ENCODE measurements around the gene PTBP1. TPM values are rescaled to one million over a fixed set of nuclear protein-coding genes. Genes with fewer than 3 reads are reported as not detected.

PTBP1 gene
- total RNA-seq, 1 donor from 2014 or later: 123 TPM

DNA sequence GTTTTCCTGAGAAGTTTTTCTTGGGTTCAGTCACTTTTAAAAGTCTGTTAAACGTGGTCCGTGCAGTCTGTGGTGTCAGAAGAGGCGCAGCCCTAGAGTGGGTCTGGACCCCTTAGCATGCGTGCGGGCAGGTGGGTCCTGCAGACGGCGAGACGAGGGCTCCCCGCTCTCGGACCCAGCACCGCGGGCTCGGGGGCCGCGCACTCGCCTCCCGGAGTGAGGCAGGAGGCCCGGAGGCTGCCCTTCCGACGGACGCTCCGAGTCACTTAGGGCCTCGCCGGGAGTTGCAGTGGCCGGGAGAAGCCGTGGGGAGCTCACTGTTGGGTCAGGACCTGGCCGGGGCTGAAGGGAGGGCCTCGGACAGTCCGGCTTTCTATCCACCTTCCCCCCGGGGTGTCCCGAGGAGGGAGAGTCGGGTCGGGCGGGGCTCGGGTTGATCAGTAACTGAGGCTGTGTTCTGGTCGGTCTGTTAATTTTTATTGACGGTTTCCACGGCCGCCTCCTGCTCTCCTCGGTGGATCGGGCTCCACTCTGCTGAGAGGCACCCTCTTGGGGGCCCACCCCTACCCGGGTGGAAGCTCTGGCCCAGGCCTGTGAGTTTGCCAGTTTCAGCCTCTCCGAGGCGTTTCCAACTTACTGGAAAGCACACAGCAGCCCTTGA, 1.3 kb downstream of the PTBP1 start:
- no peak for DNase-seq

DNA sequence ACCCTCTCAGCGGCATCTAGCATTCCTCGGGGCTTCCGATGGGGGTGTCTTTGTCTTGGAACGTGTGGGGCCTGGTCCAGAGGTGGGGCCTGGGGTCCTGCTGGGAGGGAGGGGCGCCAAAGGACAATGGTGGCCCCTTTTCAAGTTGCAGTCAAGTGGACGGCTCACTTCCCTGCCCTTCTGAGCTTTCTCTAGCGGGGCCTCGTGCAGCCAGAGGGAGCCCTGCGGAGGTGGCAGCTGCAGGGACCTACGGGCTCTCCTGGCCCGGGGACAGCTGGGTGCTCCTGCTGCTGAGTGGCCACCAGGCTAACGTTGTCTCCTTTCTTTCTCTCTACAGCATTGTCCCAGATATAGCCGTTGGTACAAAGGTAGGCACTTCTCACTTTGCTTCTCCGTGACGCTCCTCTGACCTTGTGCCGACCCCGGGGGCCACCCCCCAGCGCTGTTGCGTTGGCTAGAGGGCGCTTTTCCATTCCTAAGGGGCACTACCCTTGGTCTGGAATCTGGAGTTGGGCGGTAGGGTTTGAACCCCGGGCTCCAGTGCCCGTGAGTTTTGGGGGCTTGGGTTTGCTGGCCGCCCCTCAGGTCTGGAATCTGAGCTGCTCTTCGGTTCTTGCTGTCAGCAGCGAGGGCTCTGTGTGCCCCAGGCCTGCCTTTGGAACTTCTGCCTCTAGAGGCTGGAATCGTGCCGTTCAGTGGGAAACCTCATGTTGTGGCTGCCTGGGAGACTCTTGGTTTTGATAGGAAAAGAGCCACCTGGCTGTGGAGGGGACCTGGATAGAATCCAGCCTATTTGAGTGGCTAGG, 2.0 kb downstream of the PTBP1 start:
- DNase-seq: peak; percentile 60

DNA sequence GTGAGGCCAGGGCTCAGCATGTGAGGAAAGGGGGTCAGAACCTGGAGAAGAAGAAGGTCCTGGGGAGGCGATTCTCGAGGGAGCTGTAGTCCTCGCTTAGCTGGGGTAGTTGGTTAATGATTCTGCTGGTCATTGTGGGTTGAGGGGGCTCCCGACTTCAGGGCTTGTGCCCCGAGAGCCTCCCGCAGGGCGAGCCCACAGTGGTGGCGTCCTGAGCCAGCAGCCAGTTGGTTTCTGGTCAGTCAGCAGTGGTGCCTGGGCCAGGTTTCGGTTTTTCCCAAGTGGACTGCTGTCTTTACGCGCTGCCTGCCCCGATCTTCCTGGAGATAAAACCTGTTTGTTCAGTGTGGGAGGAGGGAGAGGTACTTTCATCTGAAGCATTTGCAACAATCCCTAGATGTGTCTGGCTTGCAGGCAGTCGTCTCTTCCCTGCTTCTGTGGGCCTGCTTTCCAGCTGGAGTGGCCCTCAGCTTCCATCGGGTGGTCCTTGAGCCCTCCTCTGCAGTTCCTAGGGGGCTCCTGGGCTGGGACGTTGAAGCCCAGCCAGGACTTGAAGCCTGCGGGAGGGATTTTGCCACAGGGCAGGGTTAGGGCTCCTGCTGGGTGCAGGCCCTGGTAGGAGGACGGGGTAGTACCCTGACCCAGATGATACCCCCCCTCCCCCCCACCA, 3.2 kb downstream of the PTBP1 start:
- DNase-seq: peak; percentile 50

DNA sequence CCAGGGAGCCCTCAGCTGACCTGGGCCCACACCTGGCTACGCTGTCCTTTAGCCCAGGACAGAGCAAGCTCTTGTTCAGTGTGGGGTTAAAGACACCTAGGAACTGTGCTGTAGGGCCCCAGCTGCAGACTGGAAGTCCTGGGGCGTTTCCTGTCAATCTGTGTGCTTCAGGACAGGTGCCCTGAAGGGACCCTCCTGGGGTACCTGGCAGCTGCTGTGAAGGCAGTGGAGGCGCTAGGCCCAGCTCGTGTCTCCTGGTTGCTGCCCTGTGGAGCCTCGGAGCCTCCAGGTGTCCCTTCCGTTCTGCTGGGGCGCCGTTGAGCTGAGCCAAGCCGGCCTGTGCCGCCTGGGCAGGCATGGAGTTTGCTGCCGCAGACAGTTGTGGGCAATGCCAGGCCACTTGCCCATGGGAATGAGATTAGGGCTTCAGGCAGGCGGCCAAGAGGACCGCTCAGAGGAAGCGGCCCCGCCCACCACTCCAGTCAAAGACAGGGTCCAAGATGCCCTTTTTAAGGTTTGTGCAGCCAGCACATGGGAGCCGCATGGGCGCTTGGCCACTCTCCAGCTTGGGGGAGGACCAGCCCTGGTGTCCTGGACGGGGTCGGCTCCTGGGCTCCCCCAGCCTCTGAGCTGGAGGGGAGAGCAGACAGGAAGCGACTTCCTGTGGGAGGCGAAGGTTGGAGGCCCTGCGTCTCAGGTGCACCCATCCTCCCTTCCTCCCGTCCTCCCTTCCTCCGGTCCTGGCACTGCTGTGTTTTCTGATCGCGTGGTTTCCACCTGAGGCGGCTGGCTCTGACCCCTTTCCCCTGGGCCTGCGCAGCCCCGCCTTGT, 4.0 kb downstream of the PTBP1 start:
- DNase-seq: peak; percentile 49

DNA sequence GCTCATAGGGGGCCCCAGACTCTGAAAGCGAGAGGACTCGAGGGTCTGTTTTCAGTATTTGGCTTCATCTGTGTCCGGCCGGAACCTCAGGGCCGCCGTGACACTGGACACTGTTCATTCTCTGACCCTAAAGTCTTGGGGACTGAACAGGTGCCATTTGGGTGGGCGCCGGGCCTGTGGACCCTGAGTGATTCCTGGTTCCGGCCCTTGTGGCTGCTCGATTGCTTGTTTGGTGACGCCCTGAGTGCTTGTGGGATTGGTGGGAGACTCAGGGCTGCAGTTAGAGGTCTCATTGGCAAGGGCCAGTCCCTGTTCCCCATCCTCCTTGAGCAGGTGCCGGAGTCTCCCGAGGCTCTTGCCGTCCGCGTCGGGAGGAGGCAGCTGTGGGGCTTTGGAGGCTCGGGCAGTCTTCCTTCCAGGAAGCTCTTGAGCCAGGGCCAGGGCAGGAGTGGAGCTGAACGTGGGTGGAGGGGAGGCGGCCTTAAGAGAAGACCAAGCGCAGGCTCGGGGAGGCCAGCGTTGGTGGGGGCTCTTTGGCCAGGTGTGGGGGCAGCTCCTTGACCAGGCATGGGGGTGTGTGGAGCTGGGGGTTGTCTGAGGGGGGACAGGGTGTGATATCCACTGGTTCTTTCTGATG, 4.7 kb downstream of the PTBP1 start:
- peak; percentile 84 for DNase-seq

DNA sequence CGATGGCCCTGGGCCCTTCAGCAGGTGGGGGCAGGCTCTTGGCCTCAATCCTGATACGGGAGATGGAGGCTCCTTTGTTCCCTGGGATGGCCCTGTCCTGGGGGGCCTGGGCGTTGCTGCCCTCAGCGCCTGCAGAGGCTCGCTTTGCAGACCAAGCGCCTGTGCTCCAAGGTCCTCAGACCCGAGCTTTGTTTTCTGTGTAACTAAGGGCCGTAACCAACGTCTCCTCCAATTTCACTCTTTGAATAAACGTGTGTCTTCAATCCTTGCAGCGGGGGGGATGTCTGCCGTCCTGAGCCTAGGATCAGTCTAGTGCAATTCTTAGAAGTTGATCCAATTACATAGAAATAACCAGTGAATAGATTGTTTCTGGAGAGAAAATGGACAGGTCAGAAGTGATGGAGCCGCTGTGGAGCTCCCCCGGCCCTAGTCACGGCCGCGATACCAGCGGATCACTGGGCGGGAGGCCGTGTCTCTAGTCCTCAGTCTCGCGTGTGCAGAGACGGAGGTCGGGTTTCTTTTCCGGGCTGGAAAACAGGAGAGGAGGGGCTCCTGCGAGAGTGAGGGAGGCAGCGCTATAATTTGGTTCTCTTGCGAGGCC, 5.3 kb downstream of the PTBP1 start:
- DNase-seq: peak; percentile 45

DNA sequence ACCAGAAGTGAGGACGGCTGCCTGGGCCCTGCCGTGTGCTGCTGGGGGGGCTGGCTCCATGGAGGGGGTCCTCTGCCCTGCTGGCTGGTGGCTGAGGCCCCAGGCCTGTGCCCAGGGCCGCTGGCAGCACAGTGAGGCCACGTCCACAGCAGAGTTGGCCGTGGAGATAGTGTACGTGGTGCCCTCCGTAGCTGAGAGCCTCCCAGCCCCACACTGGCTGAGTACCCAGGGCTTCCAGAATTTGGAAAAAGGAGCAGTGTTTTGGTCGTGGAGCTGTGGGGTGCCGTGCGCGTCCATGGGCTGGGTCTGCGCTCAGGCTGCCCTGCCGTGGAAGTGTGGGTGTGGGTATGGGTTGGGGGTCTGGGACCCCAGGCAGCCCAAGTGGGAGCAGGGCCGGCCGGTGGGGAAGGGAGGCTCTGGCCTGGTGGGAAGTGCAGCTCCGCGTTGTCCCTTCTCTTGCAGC, 5.9 kb downstream of the PTBP1 start:
- no peak for DNase-seq

DNA sequence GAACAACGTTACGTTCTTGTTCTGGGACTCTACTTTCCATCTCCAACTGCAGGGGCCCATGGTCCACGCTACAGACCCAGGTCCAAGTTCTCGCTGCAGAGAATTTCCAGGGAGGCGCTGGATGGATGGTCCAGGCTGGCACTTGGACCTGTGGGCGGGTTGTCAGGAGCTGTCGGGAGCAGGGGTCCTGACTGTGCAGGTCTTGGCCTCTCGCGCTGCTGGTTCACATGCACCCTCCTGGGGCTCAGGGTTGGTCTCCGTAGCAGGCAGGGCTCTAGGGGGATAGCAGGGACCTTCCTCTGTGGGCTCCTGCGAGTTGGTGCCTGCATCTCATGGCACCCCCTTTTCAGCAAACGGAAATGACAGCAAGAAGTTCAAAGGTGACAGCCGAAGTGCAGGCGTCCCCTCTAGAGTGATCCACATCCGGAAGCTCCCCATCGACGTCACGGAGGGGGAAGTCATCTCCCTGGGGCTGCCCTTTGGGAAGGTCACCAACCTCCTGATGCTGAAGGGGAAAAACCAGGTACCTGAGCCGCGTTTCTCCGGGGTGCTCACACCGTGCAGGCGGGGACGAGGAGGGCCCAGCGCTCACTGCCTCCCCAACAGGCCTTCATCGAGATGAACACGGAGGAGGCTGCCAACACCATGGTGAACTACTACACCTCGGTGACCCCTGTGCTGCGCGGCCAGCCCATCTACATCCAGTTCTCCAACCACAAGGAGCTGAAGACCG, 6.6 kb downstream of the PTBP1 start:
- no peak for DNase-seq

DNA sequence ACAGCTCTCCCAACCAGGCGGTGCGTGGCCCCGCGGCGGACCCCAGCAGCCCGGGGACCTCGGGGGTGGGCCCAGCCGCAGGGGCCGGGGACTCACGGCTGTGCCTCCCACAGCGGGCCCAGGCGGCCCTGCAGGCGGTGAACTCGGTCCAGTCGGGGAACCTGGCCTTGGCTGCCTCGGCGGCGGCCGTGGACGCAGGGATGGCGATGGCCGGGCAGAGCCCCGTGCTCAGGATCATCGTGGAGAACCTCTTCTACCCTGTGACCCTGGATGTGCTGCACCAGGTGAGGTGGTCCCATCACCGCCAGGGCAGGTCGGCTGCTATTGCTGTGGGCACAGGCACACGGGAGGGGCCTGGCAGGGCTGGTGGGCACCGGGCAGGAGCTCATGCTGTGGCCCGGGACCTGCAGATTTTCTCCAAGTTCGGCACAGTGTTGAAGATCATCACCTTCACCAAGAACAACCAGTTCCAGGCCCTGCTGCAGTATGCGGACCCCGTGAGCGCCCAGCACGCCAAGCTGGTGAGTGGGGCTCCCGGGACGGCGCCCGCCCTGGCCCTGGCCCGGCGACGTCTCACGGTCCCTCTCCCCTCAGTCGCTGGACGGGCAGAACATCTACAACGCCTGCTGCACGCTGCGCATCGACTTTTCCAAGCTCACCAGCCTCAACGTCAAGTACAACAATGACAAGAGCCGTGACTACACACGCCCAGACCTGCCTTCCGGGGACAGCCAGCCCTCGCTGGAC, 7.3 kb downstream of the PTBP1 start:
- DNase-seq: no peak

DNA sequence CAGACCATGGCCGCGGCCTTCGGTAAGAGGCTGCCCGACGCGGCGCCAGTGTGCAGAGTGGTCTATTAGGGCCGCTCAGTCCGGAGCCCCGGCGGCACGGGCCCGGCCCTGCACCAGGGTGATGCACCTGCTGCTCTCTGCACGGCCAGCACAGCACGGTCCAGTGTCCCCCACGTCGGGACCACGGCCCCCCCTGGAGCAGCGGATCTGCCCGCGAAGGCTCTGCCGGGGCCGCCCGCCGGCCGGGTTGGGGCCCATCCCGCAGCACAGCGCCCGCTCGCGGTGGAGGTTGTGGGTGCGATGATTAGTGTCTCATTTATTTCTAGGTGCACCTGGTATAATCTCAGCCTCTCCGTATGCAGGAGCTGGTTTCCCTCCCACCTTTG, 7.9 kb downstream of the PTBP1 start:
- DNase-seq: no peak

DNA sequence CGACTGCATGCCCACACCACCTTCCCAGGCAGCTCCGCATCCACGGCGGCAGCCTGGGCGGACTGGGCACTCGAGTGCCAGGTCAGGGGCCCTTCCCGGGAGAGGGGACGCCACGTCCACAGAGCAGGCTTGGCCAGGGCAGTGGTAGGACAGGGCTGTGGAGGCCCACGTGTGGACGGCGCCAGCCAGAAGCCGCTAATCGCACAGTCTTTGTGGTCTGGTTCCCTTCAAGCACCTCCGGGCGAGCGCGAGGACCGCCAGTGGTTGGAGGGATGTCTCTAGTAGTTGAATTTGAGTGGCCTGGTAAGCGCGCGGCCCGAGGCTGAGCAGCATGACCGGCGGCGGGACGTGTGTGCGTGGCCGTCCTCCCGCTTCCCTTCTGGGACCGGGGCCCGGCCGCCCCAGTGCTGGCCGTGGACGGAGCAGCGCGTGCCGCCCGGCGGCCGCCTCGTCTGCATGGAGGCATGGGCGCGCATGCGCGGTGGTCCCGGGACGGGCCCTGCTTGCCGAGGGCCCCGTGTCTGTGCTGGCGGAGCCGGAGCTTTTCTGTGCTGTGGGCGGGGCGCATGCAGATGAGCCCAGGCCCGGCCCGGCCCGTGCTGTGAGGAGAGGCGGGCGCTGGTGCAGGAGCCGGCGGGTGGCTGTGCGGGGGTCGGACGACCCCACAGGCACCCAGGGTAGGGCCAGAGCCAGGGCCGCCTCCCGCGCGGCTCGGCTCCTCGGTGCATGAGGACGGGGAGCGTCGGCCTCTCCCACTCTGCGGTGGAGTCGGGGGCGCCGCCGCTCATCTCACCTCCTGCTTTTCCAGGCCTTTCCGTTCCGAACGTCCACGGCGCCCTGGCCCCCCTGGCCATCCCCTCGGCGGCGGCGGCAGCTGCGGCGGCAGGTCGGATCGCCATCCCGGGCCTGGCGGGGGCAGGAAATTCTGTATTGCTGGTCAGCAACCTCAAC, 8.6 kb downstream of the PTBP1 start:
- DNase-seq: no peak

DNA sequence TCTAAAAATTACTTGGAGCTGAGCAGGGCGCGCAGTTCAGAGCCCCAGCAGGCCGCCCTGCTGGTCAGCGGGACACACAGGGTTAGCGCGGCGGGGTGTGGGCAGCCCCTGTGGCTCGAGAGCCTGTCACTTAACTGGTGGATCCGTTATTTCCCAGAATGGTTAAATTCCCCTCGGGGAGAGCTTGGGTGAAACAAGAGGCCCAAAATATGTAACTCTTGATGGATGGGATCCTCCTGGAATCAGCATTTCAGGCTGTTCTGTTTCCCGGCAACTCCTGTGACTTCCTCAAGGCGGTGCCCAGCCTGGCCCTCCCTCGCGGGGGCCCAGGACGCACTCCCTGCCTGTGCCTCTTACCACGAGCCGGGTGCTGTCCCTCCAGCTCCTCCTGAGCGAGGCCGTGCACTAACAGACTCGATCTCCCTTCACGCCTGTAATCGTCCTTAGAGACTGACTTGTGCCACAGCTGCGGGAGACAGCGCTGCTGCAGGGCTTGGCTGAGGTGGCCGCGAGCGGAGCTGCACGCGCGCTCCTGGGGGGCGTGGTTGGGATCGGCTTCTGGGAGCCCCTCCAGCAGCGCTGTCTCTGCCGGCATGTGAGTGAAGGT, 9.7 kb downstream of the PTBP1 start:
- DNase-seq: no peak

DNA sequence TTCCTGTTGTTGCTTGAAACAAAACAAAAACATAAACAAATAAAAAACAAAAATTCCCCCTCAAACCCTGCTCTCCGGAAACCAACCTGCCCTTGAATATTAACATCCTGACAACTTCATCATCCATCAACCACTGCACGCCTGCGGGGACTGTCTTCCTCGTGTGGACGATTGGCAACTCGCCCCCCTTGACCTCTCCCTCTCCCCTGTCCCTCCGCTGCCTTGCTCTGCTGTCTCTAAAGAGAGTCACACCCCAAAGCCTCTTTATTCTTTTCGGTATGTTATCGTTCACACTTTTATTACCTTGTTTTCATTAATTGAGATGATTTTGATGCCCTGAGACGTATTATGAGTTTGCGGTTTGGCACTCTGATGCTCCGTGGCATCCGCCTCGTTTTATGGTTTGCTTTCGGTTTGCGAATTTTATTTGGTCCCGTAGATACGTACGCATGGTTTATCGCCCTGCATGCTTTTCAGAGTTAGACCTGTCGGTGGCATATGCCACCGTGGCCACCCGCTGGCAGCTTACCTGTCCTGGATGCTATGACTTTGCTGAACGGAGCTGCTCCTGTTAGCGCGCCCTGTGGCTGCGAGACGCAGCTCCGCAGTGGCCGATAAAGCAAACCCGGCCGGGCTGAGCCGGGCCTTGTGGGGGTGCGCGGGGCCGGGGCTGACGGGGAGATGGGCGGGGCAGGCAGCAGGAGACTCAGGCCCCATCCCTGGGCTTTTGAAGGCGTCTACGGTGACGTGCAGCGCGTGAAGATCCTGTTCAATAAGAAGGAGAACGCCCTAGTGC, 10.6 kb downstream of the PTBP1 start:
- no peak for DNase-seq

DNA sequence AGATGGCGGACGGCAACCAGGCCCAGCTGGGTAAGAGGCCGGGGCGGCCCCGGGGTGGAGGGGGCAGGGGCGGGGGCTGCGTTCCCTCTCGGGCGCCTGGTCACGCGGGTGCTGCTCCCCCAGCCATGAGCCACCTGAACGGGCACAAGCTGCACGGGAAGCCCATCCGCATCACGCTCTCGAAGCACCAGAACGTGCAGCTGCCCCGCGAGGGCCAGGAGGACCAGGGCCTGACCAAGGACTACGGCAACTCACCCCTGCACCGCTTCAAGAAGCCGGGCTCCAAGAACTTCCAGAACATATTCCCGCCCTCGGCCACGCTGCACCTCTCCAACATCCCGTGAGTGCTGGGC, 11.1 kb downstream of the PTBP1 start:
- DNase-seq: no peak

DNA sequence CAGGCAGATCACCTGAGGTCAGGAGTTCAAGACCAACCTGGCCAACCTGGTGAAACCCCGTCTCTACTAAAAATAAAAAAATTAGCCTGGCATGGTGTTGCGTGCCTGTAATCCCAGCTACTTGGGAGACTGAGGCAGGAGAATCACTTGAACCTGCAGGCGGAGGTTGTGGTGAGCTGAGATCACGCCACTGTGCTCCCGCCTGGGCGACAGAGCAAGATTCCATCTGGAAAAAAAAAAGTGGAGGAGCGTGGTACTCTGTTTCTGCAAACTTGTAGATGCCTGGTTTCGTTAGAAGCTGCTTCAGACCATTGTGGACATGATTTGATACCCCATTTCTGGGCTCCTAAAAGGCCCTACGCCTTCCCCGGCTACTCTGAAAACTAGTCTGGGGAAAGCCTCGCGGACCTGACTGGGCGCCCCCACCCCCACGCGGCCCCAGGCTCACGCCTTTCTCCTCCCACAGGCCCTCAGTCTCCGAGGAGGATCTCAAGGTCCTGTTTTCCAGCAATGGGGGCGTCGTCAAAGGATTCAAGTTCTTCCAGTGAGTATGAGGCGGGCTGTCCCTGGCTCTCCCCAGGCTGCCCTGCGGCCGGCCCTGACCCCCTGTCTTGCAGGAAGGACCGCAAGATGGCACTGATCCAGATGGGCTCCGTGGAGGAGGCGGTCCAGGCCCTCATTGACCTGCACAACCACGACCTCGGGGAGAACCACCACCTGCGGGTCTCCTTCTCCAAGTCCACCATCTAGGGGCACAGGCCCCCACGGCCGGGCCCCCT, 13.0 kb downstream of the PTBP1 start:
- DNase-seq: no peak

DNA sequence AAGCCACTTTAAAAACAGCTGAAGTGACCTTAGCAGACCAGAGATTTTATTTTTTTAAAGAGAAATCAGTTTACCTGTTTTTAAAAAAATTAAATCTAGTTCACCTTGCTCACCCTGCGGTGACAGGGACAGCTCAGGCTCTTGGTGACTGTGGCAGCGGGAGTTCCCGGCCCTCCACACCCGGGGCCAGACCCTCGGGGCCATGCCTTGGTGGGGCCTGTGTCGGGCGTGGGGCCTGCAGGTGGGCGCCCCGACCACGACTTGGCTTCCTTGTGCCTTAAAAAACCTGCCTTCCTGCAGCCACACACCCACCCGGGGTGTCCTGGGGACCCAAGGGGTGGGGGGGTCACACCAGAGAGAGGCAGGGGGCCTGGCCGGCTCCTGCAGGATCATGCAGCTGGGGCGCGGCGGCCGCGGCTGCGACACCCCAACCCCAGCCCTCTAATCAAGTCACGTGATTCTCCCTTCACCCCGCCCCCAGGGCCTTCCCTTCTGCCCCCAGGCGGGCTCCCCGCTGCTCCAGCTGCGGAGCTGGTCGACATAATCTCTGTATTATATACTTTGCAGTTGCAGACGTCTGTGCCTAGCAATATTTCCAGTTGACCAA, 13.7 kb downstream of the PTBP1 start:
- DNase-seq: no peak
